ENCODE results near the gene EN2.

GRCh38 chr7:155469311-155470185, 11.6 kb downstream of the EN2 start:
- TF ChIP-seq, protein P1, sequence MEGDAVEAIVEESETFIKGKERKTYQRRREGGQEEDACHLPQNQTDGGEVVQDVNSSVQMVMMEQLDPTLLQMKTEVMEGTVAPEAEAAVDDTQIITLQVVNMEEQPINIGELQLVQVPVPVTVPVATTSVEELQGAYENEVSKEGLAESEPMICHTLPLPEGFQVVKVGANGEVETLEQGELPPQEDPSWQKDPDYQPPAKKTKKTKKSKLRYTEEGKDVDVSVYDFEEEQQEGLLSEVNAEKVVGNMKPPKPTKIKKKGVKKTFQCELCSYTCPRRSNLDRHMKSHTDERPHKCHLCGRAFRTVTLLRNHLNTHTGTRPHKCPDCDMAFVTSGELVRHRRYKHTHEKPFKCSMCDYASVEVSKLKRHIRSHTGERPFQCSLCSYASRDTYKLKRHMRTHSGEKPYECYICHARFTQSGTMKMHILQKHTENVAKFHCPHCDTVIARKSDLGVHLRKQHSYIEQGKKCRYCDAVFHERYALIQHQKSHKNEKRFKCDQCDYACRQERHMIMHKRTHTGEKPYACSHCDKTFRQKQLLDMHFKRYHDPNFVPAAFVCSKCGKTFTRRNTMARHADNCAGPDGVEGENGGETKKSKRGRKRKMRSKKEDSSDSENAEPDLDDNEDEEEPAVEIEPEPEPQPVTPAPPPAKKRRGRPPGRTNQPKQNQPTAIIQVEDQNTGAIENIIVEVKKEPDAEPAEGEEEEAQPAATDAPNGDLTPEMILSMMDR (IDR thresholded peaks at IDR 0.05 in 8 of 11, conservative IDR thresholded peaks at IDR 0.05 in 3 of 11) = no peak
- no peak for TF ChIP-seq POLR2A (IDR thresholded peaks at IDR 0.05)

All from spleen (tissue), 7 donors.